Activated CD4-positive, alpha-beta T cell treated with anti-CD3 and anti-CD28 coated beads for 48 hours (primary cell): ENCODE data around the gene CPA4.

ENCODE experiments used
- DNase-seq: peaks from one replicate; pipeline ENCODE4 v3.0.0-alpha.2; 2020

Gene CPA4

GRCh38 chr7:130275826-130276297, 17.1 kb upstream of the CPA4 start:
- no peak for DNase-seq

GRCh38 chr7:130276796-130277762, 15.9 kb upstream of the CPA4 start:
- peak; percentile 74 for DNase-seq

- no peak for DNase-seq
Measured at GRCh38 chr7:130277763-130278643, 15.0 kb upstream of the CPA4 start.

GRCh38 chr7:130278860-130279259, 14.1 kb upstream of the CPA4 start:
- DNase-seq = no peak

- DNase-seq = no peak
Measured at GRCh38 chr7:130279286-130279685, 13.7 kb upstream of the CPA4 start.

- DNase-seq = no peak
Measured at GRCh38 chr7:130279906-130280305, 13.1 kb upstream of the CPA4 start.

- DNase-seq = no peak
Measured at GRCh38 chr7:130281260-130281659, 11.7 kb upstream of the CPA4 start.

- DNase-seq = no peak
Measured at GRCh38 chr7:130286881-130287280, 6.1 kb upstream of the CPA4 start.

- no peak for DNase-seq
Measured at GRCh38 chr7:130288168-130288567, 4.8 kb upstream of the CPA4 start.

- no peak for DNase-seq
Measured at GRCh38 chr7:130288829-130289228, 4.1 kb upstream of the CPA4 start.

GRCh38 chr7:130289478-130289877, 3.5 kb upstream of the CPA4 start:
- no peak for DNase-seq

GRCh38 chr7:130290745-130291144, 2.2 kb upstream of the CPA4 start:
- no peak for DNase-seq

GRCh38 chr7:130293521-130293920, 560 bp downstream of the CPA4 start:
- DNase-seq = no peak

- DNase-seq = no peak
Measured at GRCh38 chr7:130294314-130294713, 1.4 kb downstream of the CPA4 start.

GRCh38 chr7:130296221-130296951, 3.4 kb downstream of the CPA4 start:
- no peak for DNase-seq

- no peak for DNase-seq
Measured at GRCh38 chr7:130297628-130298543, 4.9 kb downstream of the CPA4 start.

GRCh38 chr7:130298544-130299326, 5.8 kb downstream of the CPA4 start:
- DNase-seq = no peak

- DNase-seq = no peak
Measured at GRCh38 chr7:130299866-130300265, 6.9 kb downstream of the CPA4 start.

- DNase-seq = no peak
Measured at GRCh38 chr7:130301501-130302020, 8.6 kb downstream of the CPA4 start.

- no peak for DNase-seq
Measured at GRCh38 chr7:130302649-130303048, 9.7 kb downstream of the CPA4 start.

GRCh38 chr7:130303127-130303526, 10.2 kb downstream of the CPA4 start:
- no peak for DNase-seq
